Osteoblast (primary cell): ENCODE results near the gene DNA2. TPM values are rescaled to one million over a fixed set of nuclear protein-coding genes. Genes with fewer than 3 reads are reported as not detected.

Experiments used
- DNase-seq: peaks from one replicate; pipeline ENCODE4 v3.0.0; 2011; ENCODE audit warnings: low spot score, mixed read lengths; ENCODE audit not compliant: insufficient read length; ENCODE audit errors: missing footprints
- H2AFZ ChIP-seq: 2 replicates; pipeline ENCODE4 v1.6.0; 2011; ENCODE audit warnings: mild to moderate bottlenecking, low read length
- H3K27ac ChIP-seq: 2 replicates; pipeline ENCODE4 v1.5.1; 2011; ENCODE audit warnings: mild to moderate bottlenecking, low read depth, low read length, moderate library complexity
- H3K27me3 ChIP-seq: 2 replicates; pipeline ENCODE4 v1.6.0; 2012; ENCODE audit warnings: mild to moderate bottlenecking, control low read depth, inconsistent platforms, low read length, moderate library complexity; ENCODE audit not compliant: insufficient read depth
- H3K36me3 ChIP-seq: 2 replicates; pipeline ENCODE4 v1.5.1; 2011; ENCODE audit warnings: mild to moderate bottlenecking, low read length, control low read depth, moderate library complexity; ENCODE audit not compliant: insufficient read depth
- H3K4me1 ChIP-seq: 2 replicates; pipeline ENCODE4 v1.5.1; 2011; ENCODE audit warnings: mild to moderate bottlenecking, low read length, control low read depth, moderate library complexity; ENCODE audit not compliant: insufficient read depth
- H3K4me2 ChIP-seq: 2 replicates; pipeline ENCODE4 v1.6.0; 2011; ENCODE audit warnings: mild to moderate bottlenecking, low read length; ENCODE audit not compliant: insufficient read depth
- H3K4me3 ChIP-seq: fragments of 200-600 bp; sonication (generic); 3 replicates; pipeline ENCODE4 v1.5.1; 2012; ENCODE audit warnings: mild to moderate bottlenecking, low read length, inconsistent platforms; ENCODE audit not compliant: insufficient read depth
- H3K79me2 ChIP-seq: 2 replicates; pipeline ENCODE4 v1.6.0; 2012; ENCODE audit warnings: mild to moderate bottlenecking, low read length, control low read depth, inconsistent platforms; ENCODE audit not compliant: insufficient read depth
- H3K9me3 ChIP-seq: 2 replicates; pipeline ENCODE4 v1.5.1; 2011; ENCODE audit warnings: low read depth, low read length, control low read depth
- H4K20me1 ChIP-seq: 2 replicates; pipeline ENCODE4 v1.6.0; 2012; ENCODE audit warnings: mild to moderate bottlenecking, low read length, control low read depth; ENCODE audit not compliant: insufficient read depth
- total RNA-seq: library from RNA; depleted of rRNA; stranded (reverse); fragments of >200 nt; gene quantifications from 2 replicates; pipeline ENCODE4 v1.2.3, GENCODE V29; 2012
- TF ChIP-seq, protein P1 (sequence below): IDR thresholded peaks from 2 replicates; pipeline ENCODE4 v1.5.1; 2011; ENCODE audit warnings: mild to moderate bottlenecking, low read depth, low read length, moderate library complexity; ENCODE audit errors: extremely low read depth

DNA2 gene
- total RNA-seq, 1 donor: 5.4 TPM

DNA sequence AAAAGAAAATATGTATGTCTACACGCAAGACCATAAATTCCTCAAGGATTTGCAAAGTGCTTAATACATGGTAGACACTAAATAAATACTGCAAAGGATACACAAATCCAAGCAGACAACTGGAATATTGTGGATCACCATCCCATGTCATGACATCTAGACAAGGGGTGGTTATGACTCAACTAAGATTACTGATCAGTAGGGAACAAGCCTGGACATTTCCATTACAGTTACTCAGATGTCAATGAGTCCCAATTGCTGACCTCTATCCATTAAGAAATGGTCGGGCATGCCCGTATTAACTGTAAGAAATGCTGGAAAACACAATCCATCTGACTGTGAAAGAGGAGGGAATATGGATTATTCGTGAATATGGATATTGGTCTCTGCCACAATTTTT is 37.1 kb downstream of the DNA2 start:
- no peaks in the 10 kb centered on the region for H3K27me3 ChIP-seq
- H3K9me3 ChIP-seq: no peaks in the 10 kb centered on the region
- H3K36me3 ChIP-seq: peaks cover 7% of the 10 kb centered on the region
- TF ChIP-seq, protein P1, sequence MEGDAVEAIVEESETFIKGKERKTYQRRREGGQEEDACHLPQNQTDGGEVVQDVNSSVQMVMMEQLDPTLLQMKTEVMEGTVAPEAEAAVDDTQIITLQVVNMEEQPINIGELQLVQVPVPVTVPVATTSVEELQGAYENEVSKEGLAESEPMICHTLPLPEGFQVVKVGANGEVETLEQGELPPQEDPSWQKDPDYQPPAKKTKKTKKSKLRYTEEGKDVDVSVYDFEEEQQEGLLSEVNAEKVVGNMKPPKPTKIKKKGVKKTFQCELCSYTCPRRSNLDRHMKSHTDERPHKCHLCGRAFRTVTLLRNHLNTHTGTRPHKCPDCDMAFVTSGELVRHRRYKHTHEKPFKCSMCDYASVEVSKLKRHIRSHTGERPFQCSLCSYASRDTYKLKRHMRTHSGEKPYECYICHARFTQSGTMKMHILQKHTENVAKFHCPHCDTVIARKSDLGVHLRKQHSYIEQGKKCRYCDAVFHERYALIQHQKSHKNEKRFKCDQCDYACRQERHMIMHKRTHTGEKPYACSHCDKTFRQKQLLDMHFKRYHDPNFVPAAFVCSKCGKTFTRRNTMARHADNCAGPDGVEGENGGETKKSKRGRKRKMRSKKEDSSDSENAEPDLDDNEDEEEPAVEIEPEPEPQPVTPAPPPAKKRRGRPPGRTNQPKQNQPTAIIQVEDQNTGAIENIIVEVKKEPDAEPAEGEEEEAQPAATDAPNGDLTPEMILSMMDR: no peak
- H3K4me1 ChIP-seq: no peaks in the 10 kb centered on the region
- DNase-seq: no peak
- no peaks in the 10 kb centered on the region for H4K20me1 ChIP-seq
- H3K79me2 ChIP-seq: no peaks in the 10 kb centered on the region
- H2AFZ ChIP-seq: no peak overlapping the region
- no peak overlapping the region for H3K27ac ChIP-seq
- H3K4me3 ChIP-seq: no peak overlapping the region
- H3K4me2 ChIP-seq: no peak overlapping the region

DNA sequence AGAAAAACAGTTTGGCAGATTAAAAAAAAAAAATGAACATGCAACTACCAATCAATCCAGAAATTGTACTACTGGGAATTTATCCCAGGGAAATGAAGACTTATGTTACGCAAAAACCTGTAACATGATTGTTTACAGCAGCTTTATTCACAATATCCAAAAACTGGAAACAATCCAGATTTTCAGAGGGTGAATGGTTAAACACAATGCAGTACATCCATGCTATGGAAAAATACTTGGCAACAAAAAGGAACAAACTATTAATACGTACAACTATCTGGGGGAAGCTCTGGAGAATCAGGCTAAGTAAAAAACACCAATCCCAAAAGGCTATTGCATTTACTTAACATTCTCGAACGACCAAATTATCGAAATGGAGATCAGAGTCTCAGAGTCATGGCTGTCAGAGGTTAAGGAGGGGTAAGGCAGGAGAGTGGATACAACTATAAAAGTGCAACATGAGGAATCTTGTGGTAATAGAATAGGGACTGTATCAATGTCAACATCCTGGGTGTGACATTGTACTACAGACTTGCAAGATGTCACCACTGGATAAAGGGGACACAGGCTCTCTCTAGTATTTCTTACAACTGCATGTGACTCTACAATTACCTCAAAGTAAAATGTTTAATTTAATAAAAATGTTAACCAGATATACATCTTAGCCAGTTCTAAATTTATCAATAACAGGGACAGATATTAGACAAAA is 43.2 kb downstream of the DNA2 start:
- H4K20me1 ChIP-seq: no peaks in the 10 kb centered on the region
- peaks cover 3% of the 10 kb centered on the region for H3K36me3 ChIP-seq
- DNase-seq: no peak
- no peaks in the 10 kb centered on the region for H3K9me3 ChIP-seq
- H3K4me2 ChIP-seq: no peak overlapping the region
- no peak overlapping the region for H3K27ac ChIP-seq
- no peaks in the 10 kb centered on the region for H3K79me2 ChIP-seq
- H2AFZ ChIP-seq: no peak overlapping the region
- TF ChIP-seq, protein P1: no peak
- H3K27me3 ChIP-seq: no peaks in the 10 kb centered on the region
- H3K4me1 ChIP-seq: no peaks in the 10 kb centered on the region
- no peak overlapping the region for H3K4me3 ChIP-seq

DNA sequence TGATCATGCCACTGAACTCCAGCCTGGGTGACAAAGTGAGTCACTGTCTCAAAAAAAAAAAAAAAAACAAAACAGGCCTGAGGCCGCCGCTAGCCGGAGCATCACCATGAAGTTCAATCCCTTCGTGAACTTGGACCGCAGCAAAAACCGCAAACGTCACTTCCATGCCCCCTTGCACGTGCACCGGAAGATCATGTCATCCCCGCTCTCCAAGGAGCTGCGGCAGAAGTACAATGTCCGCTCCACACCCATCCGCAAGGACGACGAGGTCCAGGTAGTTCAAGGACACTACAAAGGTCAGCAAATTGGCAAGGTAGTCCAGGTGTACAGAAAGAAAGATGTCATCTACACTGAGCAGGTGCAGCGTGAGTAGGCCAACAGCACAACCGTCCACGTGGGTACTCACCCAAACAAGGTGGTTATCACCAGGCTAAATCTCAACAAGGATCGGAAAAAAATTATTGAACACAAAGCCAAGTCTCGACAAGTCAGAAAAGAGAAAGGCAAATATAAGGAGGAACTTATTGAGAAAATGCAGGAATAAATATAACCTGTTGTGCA is 47.2 kb downstream of the DNA2 start:
- no peak overlapping the region for H3K4me3 ChIP-seq
- H3K9me3 ChIP-seq: no peaks in the 10 kb centered on the region
- no peak overlapping the region for H3K4me2 ChIP-seq
- H3K79me2 ChIP-seq: no peaks in the 10 kb centered on the region
- H2AFZ ChIP-seq: no peak overlapping the region
- H3K27me3 ChIP-seq: no peaks in the 10 kb centered on the region
- H4K20me1 ChIP-seq: no peaks in the 10 kb centered on the region
- H3K4me1 ChIP-seq: no peaks in the 10 kb centered on the region
- TF ChIP-seq, protein P1: no peak
- DNase-seq: no peak
- peaks cover 8% of the 10 kb centered on the region for H3K36me3 ChIP-seq
- no peak overlapping the region for H3K27ac ChIP-seq

DNA sequence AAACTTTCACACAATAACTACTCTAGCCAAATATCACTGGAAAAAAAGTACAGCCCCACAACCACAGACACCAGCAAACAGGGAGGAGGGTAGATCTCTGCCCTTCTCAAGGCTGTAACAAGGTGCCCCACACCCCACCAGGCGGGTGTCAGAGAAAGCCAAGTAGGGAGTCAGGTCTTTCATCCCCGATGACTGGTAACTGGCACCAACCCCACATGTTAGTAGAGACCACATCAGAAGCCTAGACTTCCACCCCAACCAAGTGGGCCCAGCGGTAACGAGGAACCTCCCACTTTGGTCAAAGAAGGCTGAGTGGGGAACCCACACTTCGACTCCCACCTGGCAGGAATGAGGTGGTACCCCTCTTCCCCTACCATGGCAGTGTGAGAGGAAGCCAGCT is 48.3 kb downstream of the DNA2 start:
- TF ChIP-seq, protein P1: no peak
- H3K79me2 ChIP-seq: no peaks in the 10 kb centered on the region
- no peak overlapping the region for H3K4me3 ChIP-seq
- H3K9me3 ChIP-seq: no peaks in the 10 kb centered on the region
- H4K20me1 ChIP-seq: no peaks in the 10 kb centered on the region
- H3K4me2 ChIP-seq: no peak overlapping the region
- no peaks in the 10 kb centered on the region for H3K27me3 ChIP-seq
- H3K36me3 ChIP-seq: peaks cover 7% of the 10 kb centered on the region
- H2AFZ ChIP-seq: peak overlapping the region; percentile 72
- H3K27ac ChIP-seq: no peak overlapping the region
- no peaks in the 10 kb centered on the region for H3K4me1 ChIP-seq
- DNase-seq: no peak
